T-helper 1 cell treated with Interleukin-12 subunit alpha and Interleukin-12 subunit beta and Interleukin-4 antibody, amounts not matched to agents 30 μg/mL and 1 μg/mL, for 36 hours (primary cell): Measurements from ENCODE around the gene CCDC28A.

Experiments used
- H3K27ac Mint-ChIP-seq: one replicate; pipeline ENCODE4 v1.8.0; 2021; ENCODE audit warnings: mild to moderate bottlenecking, mixed read lengths
- H3K27me3 Mint-ChIP-seq: one replicate; pipeline ENCODE4 v1.8.0; 2021; ENCODE audit warnings: low read depth, mixed read lengths
- H3K36me3 Mint-ChIP-seq: one replicate; pipeline ENCODE4 v1.8.0; 2021; ENCODE audit warnings: low read depth, mixed read lengths
- H3K4me1 Mint-ChIP-seq: one replicate; pipeline ENCODE4 v1.8.0; 2021; ENCODE audit warnings: low read depth, mixed read lengths
- H3K4me3 Mint-ChIP-seq: one replicate; pipeline ENCODE4 v1.8.0; 2021; ENCODE audit warnings: mild to moderate bottlenecking, moderate library complexity, mixed read lengths
- H3K9me3 Mint-ChIP-seq: one replicate; pipeline ENCODE4 v1.8.0; 2021; ENCODE audit warnings: mixed read lengths

The CCDC28A gene

DNA sequence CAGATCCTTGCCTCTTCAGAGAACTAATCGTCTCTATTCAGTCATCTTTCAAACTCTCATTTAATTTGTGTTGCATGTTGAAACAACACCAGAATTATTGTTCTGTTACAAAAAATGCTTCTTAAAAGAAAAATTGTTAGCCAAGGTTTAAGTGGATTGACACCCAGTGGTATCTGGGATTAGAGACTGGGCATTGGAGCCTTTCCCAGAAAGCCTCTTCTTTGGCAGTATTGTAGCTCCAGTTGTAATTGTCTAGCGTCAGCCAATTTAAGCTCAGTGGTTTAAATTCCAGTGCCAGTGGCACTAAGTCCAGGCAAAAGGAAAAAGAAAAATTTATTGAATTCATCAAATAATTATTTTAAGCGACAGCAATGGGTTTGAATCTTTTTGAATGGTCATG, 801 bp downstream of the CCDC28A start:
- no peaks in the 10 kb centered on the region for H3K27me3 Mint-ChIP-seq
- H3K27ac Mint-ChIP-seq, result peak overlapping the region; percentile 100
- peak overlapping the region; percentile 99 for H3K4me3 Mint-ChIP-seq
- peaks cover 7% of the 10 kb centered on the region for H3K36me3 Mint-ChIP-seq
- peaks cover 19% of the 10 kb centered on the region for H3K4me1 Mint-ChIP-seq
- no peaks in the 10 kb centered on the region for H3K9me3 Mint-ChIP-seq

DNA sequence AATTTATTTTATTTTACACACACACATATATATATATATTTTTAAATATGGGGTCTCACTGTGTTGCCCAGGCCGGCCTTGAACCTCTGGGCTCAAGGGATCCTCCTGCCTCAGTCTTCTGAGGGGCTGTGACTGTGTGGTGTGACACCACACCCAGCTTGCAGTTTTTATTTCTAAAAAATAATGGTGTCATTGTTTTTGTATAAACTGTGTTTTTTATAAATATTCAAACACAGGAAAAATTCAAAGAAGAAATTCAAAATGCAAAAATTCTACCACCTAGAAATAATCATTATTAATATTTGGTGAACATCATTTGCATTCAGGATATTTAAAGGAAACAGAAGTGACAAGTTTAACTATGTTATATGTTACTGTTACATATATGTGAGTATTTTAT, 3.1 kb downstream of the CCDC28A start:
- no peak overlapping the region for H3K27ac Mint-ChIP-seq
- no peaks in the 10 kb centered on the region for H3K9me3 Mint-ChIP-seq
- H3K4me3 Mint-ChIP-seq, result no peak overlapping the region
- peaks cover 19% of the 10 kb centered on the region for H3K4me1 Mint-ChIP-seq
- peaks cover 11% of the 10 kb centered on the region for H3K36me3 Mint-ChIP-seq
- no peaks in the 10 kb centered on the region for H3K27me3 Mint-ChIP-seq

DNA sequence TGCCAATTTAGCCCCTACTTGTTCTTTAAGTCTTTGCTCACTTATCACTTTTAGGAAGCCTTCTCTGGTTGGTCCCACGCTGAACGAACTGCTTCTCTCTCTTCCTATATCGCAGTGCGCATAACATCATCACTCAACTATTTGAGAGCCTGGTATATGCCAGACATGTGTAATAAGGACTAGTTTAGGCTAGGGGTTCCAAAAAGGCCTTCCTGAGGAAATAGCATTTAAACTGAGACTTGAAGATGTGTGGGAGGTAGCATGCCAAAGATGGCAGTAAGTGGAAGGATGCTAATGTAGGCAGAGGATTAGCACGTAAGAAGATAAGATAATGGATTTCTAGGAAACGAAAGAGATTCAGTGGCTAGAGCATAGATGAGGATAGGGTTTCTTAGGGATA, 4.8 kb downstream of the CCDC28A start:
- H3K36me3 Mint-ChIP-seq, result peaks cover 15% of the 10 kb centered on the region
- H3K27ac Mint-ChIP-seq, result no peak overlapping the region

DNA sequence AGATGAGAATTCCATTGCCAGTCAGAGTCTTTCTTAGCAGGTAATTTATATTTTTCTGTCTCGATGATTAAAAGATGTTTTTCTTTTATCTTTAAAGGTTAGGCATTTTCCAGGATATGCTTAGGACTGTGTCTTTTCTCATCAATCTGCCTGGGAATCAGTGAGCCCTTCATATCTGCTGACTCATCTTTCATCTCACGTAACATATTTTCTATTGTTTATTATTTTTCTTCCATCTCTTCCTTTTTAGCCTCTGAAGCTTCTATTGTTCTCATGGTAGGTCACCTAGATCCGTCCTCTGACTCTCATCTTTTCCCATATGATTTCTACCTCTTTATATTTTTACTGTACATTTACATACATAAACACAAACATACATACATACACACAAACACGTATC, 8.7 kb downstream of the CCDC28A start:
- H3K27me3 Mint-ChIP-seq, result no peaks in the 10 kb centered on the region
- H3K4me1 Mint-ChIP-seq, result peaks cover 5% of the 10 kb centered on the region
- H3K27ac Mint-ChIP-seq, result no peak overlapping the region
- peaks cover 13% of the 10 kb centered on the region for H3K36me3 Mint-ChIP-seq
- H3K9me3 Mint-ChIP-seq, result no peaks in the 10 kb centered on the region
- no peak overlapping the region for H3K4me3 Mint-ChIP-seq

More for the DNA sequence above, 4.8 kb downstream of the CCDC28A start:
- Mint-ChIP-seq H3K27me3 (no peaks in the 10 kb centered on the region), H3K4me1 (peaks cover 8% of the 10 kb centered on the region), H3K9me3 (no peaks in the 10 kb centered on the region), H3K4me3 (no peak overlapping the region)

DNA sequence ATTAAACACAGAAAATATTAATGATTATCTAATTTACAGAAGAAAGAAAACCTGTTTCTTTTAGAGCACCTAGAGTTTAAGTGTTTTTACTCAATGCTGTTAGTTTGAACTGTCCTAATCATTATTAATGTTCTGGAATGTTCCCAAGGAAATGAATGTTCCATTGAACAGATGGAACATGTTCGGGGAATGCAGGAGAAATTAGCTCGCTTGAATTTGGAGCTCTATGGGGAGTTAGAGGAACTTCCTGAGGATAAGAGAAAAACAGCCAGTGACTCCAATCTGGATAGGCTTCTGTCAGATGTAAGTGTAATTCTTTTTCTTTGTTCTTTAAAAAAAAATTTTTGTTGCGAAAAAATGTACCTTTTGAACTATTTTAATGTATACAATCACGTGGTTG, 11.5 kb downstream of the CCDC28A start:
- Mint-ChIP-seq H3K4me1 (peaks cover 3% of the 10 kb centered on the region), H3K36me3 (peaks cover 19% of the 10 kb centered on the region), H3K9me3 (no peaks in the 10 kb centered on the region), H3K27ac (no peak overlapping the region), H3K4me3 (no peak overlapping the region), H3K27me3 (no peaks in the 10 kb centered on the region)

DNA sequence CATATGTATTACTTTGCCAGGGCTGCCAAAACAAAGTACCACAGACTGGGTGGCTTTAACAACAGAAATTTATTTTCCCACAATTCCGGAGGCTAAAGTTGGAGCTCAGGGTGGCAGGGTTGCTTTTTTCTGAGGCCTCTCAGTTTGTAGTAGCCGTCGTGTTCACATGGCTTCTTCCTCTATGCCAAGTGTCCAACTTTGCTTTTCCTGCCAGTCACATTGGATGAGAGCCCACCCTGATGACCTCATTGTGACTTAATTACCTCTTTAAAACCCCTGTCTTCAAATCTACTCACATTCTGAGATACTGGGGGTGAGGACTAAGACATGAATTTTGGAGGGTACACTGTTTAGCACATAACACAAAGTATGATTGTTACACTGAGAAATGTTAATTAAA, 12.4 kb downstream of the CCDC28A start:
- Mint-ChIP-seq H3K9me3 (no peaks in the 10 kb centered on the region), H3K36me3 (peaks cover 20% of the 10 kb centered on the region), H3K27me3 (no peaks in the 10 kb centered on the region), H3K4me3 (no peak overlapping the region), H3K27ac (no peak overlapping the region), H3K4me1 (peaks cover 3% of the 10 kb centered on the region)

DNA sequence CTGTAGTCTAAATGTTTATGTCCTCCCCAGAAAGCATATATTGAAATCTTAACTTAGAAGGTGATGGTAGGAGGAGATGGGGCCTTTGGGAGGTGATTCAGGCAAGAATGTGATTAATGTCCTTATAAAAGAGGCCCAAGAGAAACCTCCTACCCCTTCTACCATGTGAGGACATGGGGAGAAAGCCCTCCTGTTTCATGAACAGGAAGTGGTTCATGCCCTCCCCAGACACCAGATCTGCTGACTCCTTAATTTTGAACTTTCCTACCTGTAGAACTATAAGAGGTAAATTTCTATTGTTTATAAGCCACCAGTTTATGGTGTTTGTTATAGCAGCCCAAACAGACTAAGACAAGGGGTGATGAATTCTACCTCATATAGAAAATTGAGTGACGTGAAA, 13.6 kb downstream of the CCDC28A start:
- peaks cover 3% of the 10 kb centered on the region for H3K4me1 Mint-ChIP-seq
- H3K27me3 Mint-ChIP-seq, result no peaks in the 10 kb centered on the region
- H3K27ac Mint-ChIP-seq, result no peak overlapping the region
- H3K9me3 Mint-ChIP-seq, result no peaks in the 10 kb centered on the region
- peaks cover 21% of the 10 kb centered on the region for H3K36me3 Mint-ChIP-seq
- no peak overlapping the region for H3K4me3 Mint-ChIP-seq

DNA sequence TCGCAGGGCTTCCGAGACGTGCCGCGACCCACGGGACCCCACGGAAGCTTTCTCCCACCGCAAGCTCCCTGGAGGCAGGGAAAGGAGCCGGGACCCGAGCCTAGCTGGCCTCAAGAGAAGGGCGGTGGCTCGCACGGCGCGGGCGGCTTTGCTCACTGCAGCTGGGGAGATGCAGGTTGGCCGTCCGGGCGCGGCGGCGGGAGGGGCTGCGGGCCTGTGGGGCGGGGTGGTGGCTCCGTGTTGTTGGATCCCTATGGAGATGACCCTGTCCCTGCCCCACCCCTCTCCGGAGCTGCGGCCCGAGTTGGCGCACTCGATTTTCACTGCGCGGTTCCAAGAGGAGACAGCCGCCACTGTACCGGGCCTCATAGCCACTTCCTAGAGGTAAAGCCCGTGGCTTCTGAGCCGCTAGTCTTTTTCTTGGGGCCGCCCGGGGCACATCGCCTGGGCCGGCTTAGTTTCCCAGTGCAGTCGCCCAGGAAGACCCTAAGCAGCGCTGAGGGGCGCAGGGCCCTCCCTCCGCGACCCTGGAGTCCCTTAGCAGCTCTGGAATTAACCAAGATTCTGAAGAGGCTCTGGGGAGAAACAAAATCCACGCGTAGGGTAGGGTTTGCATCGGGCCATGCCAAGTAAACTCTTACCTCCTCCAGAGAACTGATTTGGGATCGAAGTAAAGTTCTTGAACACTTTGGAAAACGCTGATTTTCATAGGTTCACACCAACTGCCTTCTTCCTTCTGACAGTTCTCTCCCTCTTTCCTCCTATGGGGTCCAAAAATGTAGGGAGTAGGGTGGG, 22.4 kb downstream of the CCDC28A start, which contains the start of gene ECT2L:
Gene ECT2L, plus strand, starts transcription at position 279 of the 795 bp plus-strand sequence. CDS start 17,188 bp downstream, outside the sequence.
- Mint-ChIP-seq H3K36me3 (peaks cover 5% of the 10 kb centered on the region), H3K27me3 (peaks cover 14% of the 10 kb centered on the region)

DNA sequence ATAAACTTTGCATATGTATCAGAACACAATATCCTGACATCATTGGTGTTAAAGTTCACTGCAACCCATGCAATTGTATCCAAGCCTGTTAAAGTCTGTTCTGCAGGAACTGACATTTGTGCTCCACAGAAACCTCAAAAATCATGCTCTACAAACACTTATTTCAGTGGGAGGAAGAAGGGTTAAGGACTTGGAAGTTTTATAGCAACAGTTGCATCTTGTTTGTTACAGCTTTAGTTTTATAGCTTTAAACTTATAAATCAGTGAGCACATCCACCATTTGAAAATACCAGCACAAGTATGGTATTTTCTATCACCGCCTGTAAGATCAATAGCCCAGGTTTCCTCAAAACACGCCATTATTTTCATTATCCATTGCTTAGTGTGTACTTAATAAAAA, 23.2 kb downstream of the CCDC28A start:
- H3K27ac Mint-ChIP-seq, result no peak overlapping the region

More for the DNA sequence above, 22.4 kb downstream of the CCDC28A start, which contains the start of gene ECT2L:
- Mint-ChIP-seq H3K9me3 (no peaks in the 10 kb centered on the region), H3K4me1 (no peaks in the 10 kb centered on the region), H3K27ac (no peak within 1 kb of the TSS), H3K4me3 (no peak within 1 kb of the TSS)

DNA sequence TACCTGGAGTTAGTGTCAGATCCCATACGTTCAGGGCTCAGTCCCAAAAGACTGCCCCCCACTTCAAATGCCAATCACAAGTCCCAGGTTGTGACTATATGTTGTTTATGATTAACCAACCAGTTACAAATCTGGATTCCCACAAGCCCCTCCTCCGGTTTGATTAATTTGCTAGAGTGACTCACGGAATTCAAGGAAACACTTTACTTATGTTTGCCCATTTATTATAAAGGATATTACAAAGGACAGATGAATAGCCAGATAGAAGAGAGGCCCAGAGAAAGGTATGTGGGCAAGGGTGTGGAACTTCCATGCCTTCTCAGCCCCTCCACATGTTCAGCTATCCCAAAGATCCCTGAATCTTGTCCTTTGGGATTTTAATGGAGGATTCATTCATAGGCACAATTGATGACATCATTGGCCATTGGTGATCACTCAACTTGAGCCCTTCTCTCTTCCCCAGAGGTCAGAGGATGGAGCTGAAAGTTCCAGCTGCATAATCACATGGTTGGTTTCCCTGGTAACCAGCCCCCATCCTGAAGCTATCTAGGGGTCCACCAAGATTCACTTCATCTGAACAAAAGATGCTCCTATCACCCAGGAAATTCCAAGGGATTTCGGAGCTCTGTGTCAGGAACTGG, 24.4 kb downstream of the CCDC28A start:
- no peaks in the 10 kb centered on the region for H3K9me3 Mint-ChIP-seq
- H3K27ac Mint-ChIP-seq, result no peak overlapping the region
- H3K4me1 Mint-ChIP-seq, result no peaks in the 10 kb centered on the region
- H3K4me3 Mint-ChIP-seq, result no peak overlapping the region
- peaks cover 14% of the 10 kb centered on the region for H3K27me3 Mint-ChIP-seq
- no peaks in the 10 kb centered on the region for H3K36me3 Mint-ChIP-seq

More for the DNA sequence above, 23.2 kb downstream of the CCDC28A start:
- Mint-ChIP-seq H3K4me1 (no peaks in the 10 kb centered on the region), H3K27me3 (peaks cover 14% of the 10 kb centered on the region), H3K36me3 (peaks cover under 1% of the 10 kb centered on the region), H3K9me3 (no peaks in the 10 kb centered on the region), H3K4me3 (no peak overlapping the region)

DNA sequence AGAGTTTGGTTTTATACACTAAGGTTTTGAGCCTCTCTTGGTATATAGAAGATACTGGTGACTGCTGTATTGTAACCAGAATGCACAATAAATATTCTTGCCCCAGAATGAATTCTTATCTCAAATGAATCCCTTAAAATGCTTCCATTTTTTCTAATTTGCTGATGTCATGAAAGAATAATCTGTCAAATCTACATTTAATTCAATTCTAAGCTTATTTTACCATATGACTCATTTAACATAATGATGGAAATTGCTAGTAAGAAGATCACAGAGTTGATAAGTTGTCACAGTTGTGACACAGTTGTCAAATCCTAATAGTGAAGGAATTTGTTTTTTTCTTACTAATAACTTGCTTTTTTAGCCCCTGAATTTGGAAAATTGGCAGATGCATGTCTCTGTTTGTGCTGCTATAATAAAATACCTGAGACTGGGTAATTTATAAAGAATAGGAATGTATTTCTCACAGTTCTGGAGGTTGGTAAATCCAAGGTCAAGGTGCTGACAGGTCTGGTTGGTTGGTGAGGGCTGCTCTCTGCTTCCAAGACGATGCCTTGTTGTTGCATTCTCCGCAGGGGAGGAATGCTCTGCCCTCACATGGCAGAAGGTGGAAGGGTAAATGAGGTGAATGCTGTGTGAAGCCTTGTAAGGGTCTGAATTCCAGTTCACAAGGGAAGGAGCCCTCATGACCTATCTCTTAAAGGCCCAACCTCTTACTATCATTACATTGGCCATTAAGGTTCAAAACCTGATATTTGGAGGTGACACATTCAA, 27.0 kb downstream of the CCDC28A start:
- Mint-ChIP-seq H3K27ac (no peak overlapping the region), H3K9me3 (no peaks in the 10 kb centered on the region), H3K27me3 (peaks cover 18% of the 10 kb centered on the region), H3K36me3 (no peaks in the 10 kb centered on the region), H3K4me1 (no peaks in the 10 kb centered on the region), H3K4me3 (no peak overlapping the region)

DNA sequence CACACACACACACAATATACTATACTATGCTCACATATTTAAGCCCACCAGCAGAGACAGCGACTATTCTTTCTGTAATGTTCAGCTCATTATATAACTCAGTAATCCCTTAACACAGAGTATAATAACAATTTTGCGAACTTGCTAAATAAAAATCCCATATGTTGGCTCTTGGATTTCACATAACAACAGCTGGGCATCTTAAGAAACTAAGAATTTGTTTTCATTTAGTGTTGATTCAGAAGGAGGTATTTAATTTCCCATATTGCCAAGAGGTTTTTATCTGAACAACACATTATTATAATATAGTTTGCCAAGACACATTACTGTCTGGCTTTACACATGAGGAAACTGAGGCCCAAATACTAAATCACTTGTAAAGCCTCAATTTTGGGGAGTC, 29.8 kb downstream of the CCDC28A start:
- no peaks in the 10 kb centered on the region for H3K36me3 Mint-ChIP-seq
- peaks cover 15% of the 10 kb centered on the region for H3K27me3 Mint-ChIP-seq
- no peak overlapping the region for H3K4me3 Mint-ChIP-seq
- no peak overlapping the region for H3K27ac Mint-ChIP-seq
- H3K4me1 Mint-ChIP-seq, result no peaks in the 10 kb centered on the region
- no peaks in the 10 kb centered on the region for H3K9me3 Mint-ChIP-seq

DNA sequence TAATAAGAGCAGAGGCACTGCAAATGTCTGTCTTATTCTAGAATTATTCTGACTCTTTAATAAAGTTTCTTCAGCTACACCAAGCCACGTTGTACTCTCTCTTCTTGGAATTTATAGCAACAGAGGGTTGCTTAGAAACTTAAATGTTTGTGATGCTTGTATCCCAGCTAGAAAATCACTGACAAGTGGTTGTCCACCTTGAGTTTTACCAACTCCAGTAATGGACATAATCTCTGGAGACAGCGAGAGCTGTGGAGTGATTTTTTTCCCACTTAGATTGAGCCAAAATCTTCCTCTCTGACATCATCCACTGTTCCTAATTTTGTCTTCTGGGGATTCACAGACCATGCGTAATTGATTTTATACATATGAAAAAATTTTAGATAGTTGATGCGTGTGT, 30.3 kb downstream of the CCDC28A start:
- peaks cover 15% of the 10 kb centered on the region for H3K27me3 Mint-ChIP-seq
- H3K4me3 Mint-ChIP-seq, result no peak overlapping the region
- no peaks in the 10 kb centered on the region for H3K9me3 Mint-ChIP-seq
- H3K4me1 Mint-ChIP-seq, result no peaks in the 10 kb centered on the region
- H3K36me3 Mint-ChIP-seq, result no peaks in the 10 kb centered on the region
- H3K27ac Mint-ChIP-seq, result no peak overlapping the region

DNA sequence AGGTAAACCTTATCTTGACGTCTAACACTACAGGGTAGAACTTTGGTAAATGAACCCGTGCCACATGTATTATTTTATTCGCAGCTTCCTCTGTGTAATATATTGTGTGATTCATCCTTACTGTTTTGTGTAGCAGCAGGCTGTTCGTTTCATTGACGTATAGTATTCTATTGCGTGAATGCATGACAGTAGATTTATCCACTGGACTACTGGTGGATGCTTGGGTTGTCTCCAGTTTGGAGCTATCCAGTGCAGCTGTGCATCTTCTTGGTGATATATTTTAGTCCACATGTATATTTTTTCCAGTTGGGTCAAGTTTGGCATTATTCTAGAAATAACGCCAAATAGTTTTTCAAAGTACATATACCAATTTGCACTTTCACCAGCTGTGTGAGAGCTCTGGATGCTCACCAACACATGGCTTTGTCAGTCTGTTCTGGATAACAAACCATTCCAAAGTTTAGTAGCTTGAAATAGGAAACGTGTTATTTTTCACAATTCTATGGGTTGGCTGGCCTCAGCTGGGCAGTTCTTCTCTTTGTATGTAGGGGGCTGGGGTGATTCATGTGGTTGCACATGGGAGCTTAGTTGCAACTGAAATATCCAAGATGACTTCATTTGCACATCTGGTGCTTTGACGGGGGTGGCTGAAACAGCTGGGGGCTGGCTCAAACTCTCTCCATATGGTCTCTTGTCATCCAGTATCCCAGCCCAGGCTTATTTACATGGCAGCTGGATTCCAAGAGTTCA, 31.6 kb downstream of the CCDC28A start:
- no peaks in the 10 kb centered on the region for H3K4me1 Mint-ChIP-seq
- peaks cover 15% of the 10 kb centered on the region for H3K27me3 Mint-ChIP-seq
- no peaks in the 10 kb centered on the region for H3K9me3 Mint-ChIP-seq
- H3K4me3 Mint-ChIP-seq, result no peak overlapping the region
- no peaks in the 10 kb centered on the region for H3K36me3 Mint-ChIP-seq
- H3K27ac Mint-ChIP-seq, result no peak overlapping the region
